ENCODE data around the gene DAZ4.
"Not testable (repeated sequence)": the region's sequence is repeated elsewhere in the genome, so short reads cannot be mapped to it uniquely, and the experiment has no call there.

Gene DAZ4, protein sequence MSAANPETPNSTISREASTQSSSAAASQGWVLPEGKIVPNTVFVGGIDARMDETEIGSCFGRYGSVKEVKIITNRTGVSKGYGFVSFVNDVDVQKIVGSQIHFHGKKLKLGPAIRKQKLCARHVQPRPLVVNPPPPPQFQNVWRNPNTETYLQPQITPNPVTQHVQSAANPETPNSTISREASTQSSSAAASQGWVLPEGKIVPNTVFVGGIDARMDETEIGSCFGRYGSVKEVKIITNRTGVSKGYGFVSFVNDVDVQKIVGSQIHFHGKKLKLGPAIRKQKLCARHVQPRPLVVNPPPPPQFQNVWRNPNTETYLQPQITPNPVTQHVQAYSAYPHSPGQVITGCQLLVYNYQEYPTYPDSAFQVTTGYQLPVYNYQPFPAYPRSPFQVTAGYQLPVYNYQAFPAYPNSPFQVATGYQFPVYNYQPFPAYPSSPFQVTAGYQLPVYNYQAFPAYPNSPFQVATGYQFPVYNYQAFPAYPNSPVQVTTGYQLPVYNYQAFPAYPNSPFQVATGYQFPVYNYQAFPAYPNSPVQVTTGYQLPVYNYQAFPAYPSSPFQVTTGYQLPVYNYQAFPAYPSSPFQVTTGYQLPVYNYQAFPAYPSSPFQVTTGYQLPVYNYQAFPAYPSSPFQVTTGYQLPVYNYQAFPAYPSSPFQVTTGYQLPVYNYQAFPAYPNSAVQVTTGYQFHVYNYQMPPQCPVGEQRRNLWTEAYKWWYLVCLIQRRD

DNA sequence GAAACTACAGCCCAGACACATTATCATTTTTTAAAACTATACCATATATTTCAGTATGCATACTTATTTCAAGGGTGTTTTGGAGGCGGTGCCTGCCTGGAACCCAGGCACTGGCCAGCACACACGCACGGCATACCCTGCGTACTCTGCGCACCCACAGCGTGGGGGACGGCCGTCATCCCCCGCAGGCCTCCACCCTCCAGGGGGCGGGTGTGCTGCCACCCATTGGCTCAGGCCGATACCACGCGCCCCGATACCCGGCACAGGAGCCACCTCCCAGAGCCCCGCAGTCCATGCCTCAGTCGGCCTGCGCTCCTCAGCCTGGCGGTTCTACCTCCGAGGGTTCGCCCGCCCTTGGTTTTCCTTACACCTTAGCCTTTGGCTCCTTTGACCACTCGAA, at the start of gene DAZ4:
DAZ4 (plus strand) TSS at position 301 of the 400 bp plus-strand sequence. CDS start 208 bp downstream, outside the sequence.
- not testable (repeated sequence) for DNase-seq

DNA sequence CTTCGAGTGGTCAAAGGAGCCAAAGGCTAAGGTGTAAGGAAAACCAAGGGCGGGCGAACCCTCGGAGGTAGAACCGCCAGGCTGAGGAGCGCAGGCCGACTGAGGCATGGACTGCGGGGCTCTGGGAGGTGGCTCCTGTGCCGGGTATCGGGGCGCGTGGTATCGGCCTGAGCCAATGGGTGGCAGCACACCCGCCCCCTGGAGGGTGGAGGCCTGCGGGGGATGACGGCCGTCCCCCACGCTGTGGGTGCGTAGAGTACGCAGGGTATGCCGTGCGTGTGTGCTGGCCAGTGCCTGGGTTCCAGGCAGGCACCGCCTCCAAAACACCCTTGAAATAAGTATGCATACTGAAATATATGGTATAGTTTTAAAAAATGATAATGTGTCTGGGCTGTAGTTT, 20.4 kb upstream of the DAZ4 start, which contains the start of gene DAZ3:
DAZ3 (minus strand) TSS at position 101 of the 400 bp plus-strand sequence. CDS start 208 bp downstream, outside the sequence.
- not testable (repeated sequence) for DNase-seq

DNA sequence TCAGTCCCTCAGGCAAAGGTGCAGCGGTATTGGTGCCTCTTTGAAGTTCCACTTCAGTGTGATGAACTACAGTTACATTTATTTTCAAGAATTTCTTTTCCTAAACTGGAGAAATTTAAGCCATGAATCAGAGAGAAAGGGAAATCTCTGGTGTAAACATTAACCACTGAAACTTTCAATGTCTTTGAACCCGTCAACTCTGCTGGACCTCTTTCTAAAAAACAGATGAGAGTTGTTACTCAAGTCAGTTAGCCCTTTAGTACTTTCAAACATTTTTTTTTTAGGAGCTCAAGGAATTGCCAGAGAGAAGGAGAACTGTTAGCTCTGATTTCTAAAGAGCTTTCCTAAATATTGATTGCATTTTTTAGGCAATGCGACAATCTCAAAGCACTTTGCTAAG, 11.9 kb upstream of the DAZ4 start:
- DNase-seq, result not testable (repeated sequence)

DNA sequence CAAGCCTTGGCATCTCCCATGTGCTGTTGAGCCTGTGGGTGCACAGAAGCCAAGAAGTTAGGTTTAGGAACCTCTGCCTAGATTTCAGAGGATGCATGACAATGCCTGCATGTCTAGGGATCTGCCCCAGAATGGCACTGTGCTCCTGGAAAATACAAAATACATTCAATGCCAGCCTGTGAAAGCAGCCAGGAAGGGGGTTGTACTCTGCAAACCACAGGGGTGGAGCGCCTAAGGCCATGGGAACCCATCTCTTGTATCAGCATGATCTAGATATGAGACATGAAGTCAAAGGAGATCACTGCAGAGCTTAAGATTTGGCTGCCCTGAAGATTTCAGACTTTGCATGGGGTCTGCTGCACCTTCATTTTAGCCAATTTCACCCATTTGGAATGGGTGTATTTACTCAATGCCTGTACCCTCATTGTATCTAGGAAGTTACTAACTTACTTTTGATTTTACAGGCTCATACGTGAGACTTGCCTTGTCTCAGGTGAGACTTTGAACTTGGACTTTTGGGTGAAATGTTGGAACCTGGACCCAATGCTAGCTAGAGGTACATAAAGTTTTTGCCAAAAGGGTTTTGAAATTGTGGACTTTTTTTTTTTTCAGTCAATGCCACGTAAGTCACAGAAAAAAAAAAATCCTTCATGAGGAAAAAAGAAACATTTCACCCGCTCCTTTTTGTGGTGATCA, 9.4 kb upstream of the DAZ4 start:
- DNase-seq, result not testable (repeated sequence)

DNA sequence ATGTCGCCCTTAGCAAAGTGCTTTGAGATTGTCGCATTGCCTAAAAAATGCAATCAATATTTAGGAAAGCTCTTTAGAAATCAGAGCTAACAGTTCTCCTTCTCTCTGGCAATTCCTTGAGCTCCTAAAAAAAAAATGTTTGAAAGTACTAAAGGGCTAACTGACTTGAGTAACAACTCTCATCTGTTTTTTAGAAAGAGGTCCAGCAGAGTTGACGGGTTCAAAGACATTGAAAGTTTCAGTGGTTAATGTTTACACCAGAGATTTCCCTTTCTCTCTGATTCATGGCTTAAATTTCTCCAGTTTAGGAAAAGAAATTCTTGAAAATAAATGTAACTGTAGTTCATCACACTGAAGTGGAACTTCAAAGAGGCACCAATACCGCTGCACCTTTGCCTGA, 8.7 kb upstream of the DAZ4 start:
- not testable (repeated sequence) for DNase-seq
